Bronchial smooth muscle cell (primary cell): Measurements from ENCODE around the gene TLK2. TPM values are rescaled to one million over a fixed set of nuclear protein-coding genes. Genes with fewer than 3 reads are reported as not detected.

ENCODE experiments used
- total RNA-seq: library from RNA; depleted of rRNA; stranded (reverse); fragments of >200 nt; gene quantifications from 2 replicates; pipeline ENCODE4 v1.2.1, GENCODE V29; 2014

Gene TLK2
- 51.2 and 53.7 TPM in 2 replicates for total RNA-seq

DNA sequence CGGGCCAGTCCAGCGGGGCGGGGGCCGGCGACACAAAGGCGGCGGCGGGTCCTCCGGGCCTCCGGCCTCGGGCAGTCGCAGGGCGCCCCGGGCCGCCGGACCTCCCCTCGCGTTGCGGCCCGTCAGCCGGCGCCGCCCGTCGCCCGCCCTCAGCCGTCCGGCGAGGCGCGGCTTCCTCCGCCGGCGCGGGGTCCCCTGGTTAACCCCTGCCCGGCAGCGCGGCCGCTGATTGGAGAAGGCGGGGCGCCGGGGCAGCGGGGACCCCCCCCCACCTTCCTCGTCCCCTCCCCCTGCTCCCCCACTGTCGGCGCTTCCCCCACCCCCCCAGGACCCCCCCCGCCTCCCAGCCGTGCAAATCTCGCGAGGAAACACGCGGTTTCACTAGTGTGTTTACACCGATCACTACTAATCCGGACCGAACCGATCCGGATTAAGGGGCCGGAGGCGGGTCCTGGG is at the start of gene TLK2:
Gene TLK2, plus strand, starts transcription at position 402 of the 456 bp plus-strand sequence. CDS start 2,301 bp downstream, outside the sequence.

DNA sequence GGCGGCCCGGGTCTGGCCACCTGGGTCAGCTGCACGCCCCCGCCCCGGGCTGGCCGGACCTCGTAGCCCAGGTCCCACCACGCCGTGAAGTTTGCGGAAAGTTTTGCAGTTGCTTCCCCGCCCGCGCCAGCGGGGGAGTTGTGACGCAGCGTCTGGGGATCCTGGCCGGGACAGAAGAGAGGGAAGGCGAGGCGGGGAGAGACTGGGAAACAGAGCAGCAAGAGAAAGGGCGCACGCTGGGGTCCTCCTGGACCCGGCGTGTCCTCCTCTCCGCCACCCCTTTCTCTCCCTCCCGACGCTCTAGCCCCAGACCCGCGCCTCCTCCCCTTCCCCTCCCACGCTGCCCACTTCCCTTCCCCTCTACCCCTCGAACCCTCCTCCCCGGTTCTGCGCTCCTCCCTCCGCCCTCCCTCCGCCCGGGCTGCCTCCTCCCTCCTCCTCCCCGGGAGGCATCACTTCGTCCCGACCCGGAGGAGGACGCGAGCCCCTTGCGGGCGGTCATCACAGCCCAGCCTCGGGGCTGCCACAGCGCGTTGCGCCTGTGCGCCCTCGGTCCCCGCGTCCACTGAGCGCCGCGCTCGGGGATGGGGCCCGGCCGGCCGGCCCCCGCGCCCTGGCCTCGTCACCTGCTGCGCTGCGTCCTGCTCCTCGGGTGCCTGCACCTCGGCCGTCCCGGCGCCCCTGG is 148.7 kb downstream of the TLK2 start, which contains the start of gene MRC2:
Gene MRC2, plus strand, starts transcription at position 452 of the 685 bp plus-strand sequence. Its CDS starts 133 bp downstream, at position 585.

Other genes with a start within 250 kb of the TLK2 start
- not detected in 2 replicates for gene EFCAB3, start 98.3 kb upstream of the TLK2 start, total RNA-seq
- gene METTL2A, start 54.9 kb upstream of the TLK2 start, total RNA-seq = 13.6 and 14.2 TPM in 2 replicates
- 210 and 386 TPM in 2 replicates for gene MRC2, start 148.8 kb downstream of the TLK2 start, total RNA-seq